HepG2 (cell line): Measurements from ENCODE around the gene APC2. TPM values are rescaled to one million over a fixed set of nuclear protein-coding genes. Genes with fewer than 3 reads are reported as not detected.

Experiments used
- BCL6 ChIP-seq: IDR thresholded peaks from 2 replicates; pipeline ENCODE4 v1.6.1; 2016; ENCODE audit warnings: missing genetic modification reagents, missing compliant biosample characterization
- CBX1 ChIP-seq: IDR thresholded peaks from one replicate; pipeline ENCODE4 v1.6.1; 2016; ENCODE audit warnings: antibody characterized with exemption, low read depth
- NR2F6 ChIP-seq, 2 experiments: IDR thresholded peaks; 2 replicates each; pipeline ENCODE4 v1.6.1; 2016; ENCODE audit warnings: antibody characterized with exemption in 1 of 2, mild to moderate bottlenecking in 1 of 2
- POGZ ChIP-seq: sonication (generic); formaldehyde crosslinking; IDR thresholded peaks from 2 replicates; pipeline ENCODE4 v1.4.0; 2020; ENCODE audit warnings: mild to moderate bottlenecking, missing genetic modification reagents
- PRMT3 ChIP-seq: sonication (generic); formaldehyde crosslinking; IDR thresholded peaks from 2 replicates; pipeline ENCODE4 v1.8.1; 2022; ENCODE audit warnings: low read depth, mild to moderate bottlenecking, moderate library complexity, missing genetic modification reagents, borderline replicate concordance
- RXRA ChIP-seq: sonication (generic); formaldehyde crosslinking; IDR thresholded peaks from 2 replicates; pipeline ENCODE4 v1.5.1; 2020; ENCODE audit warnings: missing genetic modification reagents
- SCMH1 ChIP-seq: sonication (generic); formaldehyde crosslinking; IDR thresholded peaks from 2 replicates; pipeline ENCODE4 v1.9.0; 2021; ENCODE audit warnings: missing genetic modification reagents, mild to moderate bottlenecking, borderline replicate concordance
- SRF ChIP-seq: IDR thresholded peaks from 2 replicates; pipeline ENCODE4 v1.6.1; 2011; ENCODE audit warnings: mild to moderate bottlenecking, low read depth, low read length, moderate library complexity
- ZNF224 ChIP-seq: sonication (generic); formaldehyde crosslinking; IDR thresholded peaks from 2 replicates; pipeline ENCODE4 v1.5.0; 2020; ENCODE audit warnings: mild to moderate bottlenecking, missing genetic modification reagents
- ZNF441 ChIP-seq: sonication (generic); formaldehyde crosslinking; IDR thresholded peaks from 2 replicates; pipeline ENCODE4 v1.7.0; 2021; ENCODE audit warnings: missing genetic modification reagents, borderline replicate concordance
- ZNF552 ChIP-seq: sonication (generic); formaldehyde crosslinking; IDR thresholded peaks from 2 replicates; pipeline ENCODE4 v1.9.0; 2022; ENCODE audit warnings: missing genetic modification reagents, mild to moderate bottlenecking, borderline replicate concordance
- ZNF572 ChIP-seq: sonication (generic); formaldehyde crosslinking; IDR thresholded peaks from 2 replicates; pipeline ENCODE4 v1.5.1; 2020; ENCODE audit warnings: mild to moderate bottlenecking, missing genetic modification reagents
- ZNF629 ChIP-seq: sonication (generic); formaldehyde crosslinking; conservative IDR thresholded peaks from 2 replicates; pipeline ENCODE4 v1.5.0; 2020; ENCODE audit warnings: missing genetic modification reagents
- polyA plus RNA-seq, 8 experiments: library from polyadenylated mRNA; depleted of rRNA in 3 of 8; stranded (reverse) in 7 of 8; unstranded in 1 of 8; fragments of >200 nt; fragmentation: Illumina TruSeq in 4 of 8; extraction: Trizol in 4 of 8; gene quantifications; 2 replicates each; pipeline versions ENCODE4 v1.2.1 to v1.2.3, GENCODE V29; 2011 to 2016; ENCODE audit warnings: low read depth in 4 of 8, missing spikeins in 1 of 8, mixed read lengths in 1 of 8; ENCODE audit not compliant: insufficient read depth in 1 of 8
- total RNA-seq, 5 experiments: library from RNA; depleted of rRNA; stranded (reverse); fragments of >200 nt; fragmentation: Illumina TruSeq; extraction: Trizol; gene quantifications; 2 replicates each; pipeline ENCODE4 v1.2.3, GENCODE V29; 2016; ENCODE audit warnings: low read depth in 1 of 5
- TF ChIP-seq, protein P1 (sequence below): sonication (generic); formaldehyde crosslinking; IDR thresholded peaks from 2 replicates; pipeline ENCODE4 v1.4.0; 2020; ENCODE audit warnings: missing genetic modification reagents
- TF ChIP-seq, protein P2 (sequence below): sonication (generic); formaldehyde crosslinking; IDR thresholded peaks from 2 replicates; pipeline ENCODE4 v1.5.0; 2020; ENCODE audit warnings: missing genetic modification reagents
- TF ChIP-seq, protein P3 (sequence below): sonication (generic); formaldehyde crosslinking; IDR thresholded peaks from 2 replicates; pipeline ENCODE4 v1.4.0; 2020; ENCODE audit warnings: low read depth, mild to moderate bottlenecking, missing genetic modification reagents
- TF ChIP-seq, protein P4 (sequence below): IDR thresholded peaks from 2 replicates; pipeline ENCODE4 v1.6.1; 2016; ENCODE audit warnings: control low read depth
- TF ChIP-seq, protein P5 (sequence below): sonication (generic); formaldehyde crosslinking; IDR thresholded peaks from 2 replicates; pipeline ENCODE4 v1.9.0; 2021; ENCODE audit warnings: missing genetic modification reagents, borderline replicate concordance

Gene APC2
- total and polyA plus RNA-seq, 2 of the 13 experiments (the other 11 are each of a cell fraction or from before 2014, with no cell fraction given): 0.08 to 0.22 TPM

DNA sequence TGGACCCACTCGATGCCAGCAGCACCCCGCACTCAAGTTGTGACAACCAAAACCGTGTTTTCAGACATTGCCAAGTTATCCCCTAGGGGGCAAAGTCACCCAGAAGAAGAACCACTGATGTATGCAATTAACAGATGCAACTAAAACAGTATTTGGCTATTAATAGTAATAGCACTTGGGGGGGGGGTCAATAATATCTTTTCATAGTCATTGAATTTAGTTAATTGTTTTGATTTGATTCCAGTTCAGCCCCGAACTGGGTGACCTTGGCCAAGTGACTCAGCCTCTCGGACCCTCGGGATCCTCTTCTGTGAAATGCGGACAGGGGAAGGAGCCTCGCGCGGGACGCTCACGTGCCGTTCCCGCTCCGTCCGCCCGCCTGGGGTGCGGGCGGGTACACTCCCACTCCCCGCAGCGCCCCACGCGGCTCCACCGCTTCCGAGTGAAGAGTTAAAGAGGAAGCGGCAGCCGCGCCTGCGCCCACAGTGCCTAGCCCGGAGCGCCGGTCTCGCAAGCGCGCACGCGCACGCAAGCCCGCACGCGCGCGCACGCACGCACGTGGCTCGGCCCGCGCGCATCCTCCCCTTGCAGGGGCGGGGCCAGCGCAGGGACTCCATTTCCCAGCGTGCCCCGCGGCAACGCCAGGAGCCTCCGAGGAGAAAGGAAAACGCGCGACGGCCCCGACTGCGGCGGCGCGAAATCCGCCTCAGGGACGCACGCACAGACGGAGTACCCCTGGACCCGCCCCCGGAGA lies 43.0 kb upstream of the APC2 start (continued):
- TF ChIP-seq, protein P1, sequence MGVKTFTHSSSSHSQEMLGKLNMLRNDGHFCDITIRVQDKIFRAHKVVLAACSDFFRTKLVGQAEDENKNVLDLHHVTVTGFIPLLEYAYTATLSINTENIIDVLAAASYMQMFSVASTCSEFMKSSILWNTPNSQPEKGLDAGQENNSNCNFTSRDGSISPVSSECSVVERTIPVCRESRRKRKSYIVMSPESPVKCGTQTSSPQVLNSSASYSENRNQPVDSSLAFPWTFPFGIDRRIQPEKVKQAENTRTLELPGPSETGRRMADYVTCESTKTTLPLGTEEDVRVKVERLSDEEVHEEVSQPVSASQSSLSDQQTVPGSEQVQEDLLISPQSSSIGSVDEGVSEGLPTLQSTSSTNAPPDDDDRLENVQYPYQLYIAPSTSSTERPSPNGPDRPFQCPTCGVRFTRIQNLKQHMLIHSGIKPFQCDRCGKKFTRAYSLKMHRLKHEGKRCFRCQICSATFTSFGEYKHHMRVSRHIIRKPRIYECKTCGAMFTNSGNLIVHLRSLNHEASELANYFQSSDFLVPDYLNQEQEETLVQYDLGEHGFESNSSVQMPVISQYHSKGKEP (CRISPR knock-in tag): no peak
- TF ChIP-seq SCMH1 (CRISPR knock-in tag) (no peak), NR2F6 (IDR thresholded peaks at IDR 0.05) (no peak), NR2F6 (CRISPR knock-in tag; IDR thresholded peaks at IDR 0.05) (no peak; the same call in 1 of the 2 replicates), ZNF629 (no peak; the same call in 1 of the 2 replicates), ZNF552 (CRISPR knock-in tag) (no peak), ZNF224 (no peak), RXRA (CRISPR knock-in tag) (no peak), ZNF572 (CRISPR knock-in tag) (no peak), SRF (no peak), CBX1 (no peak), ZNF441 (peak; percentile 89), POGZ (CRISPR knock-in tag) (no peak), PRMT3 (no peak), BCL6 (CRISPR knock-in tag) (no peak)
- TF ChIP-seq, protein P2, sequence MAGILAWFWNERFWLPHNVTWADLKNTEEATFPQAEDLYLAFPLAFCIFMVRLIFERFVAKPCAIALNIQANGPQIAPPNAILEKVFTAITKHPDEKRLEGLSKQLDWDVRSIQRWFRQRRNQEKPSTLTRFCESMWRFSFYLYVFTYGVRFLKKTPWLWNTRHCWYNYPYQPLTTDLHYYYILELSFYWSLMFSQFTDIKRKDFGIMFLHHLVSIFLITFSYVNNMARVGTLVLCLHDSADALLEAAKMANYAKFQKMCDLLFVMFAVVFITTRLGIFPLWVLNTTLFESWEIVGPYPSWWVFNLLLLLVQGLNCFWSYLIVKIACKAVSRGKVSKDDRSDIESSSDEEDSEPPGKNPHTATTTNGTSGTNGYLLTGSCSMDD (CRISPR knock-in tag): no peak
- TF ChIP-seq, protein P3, sequence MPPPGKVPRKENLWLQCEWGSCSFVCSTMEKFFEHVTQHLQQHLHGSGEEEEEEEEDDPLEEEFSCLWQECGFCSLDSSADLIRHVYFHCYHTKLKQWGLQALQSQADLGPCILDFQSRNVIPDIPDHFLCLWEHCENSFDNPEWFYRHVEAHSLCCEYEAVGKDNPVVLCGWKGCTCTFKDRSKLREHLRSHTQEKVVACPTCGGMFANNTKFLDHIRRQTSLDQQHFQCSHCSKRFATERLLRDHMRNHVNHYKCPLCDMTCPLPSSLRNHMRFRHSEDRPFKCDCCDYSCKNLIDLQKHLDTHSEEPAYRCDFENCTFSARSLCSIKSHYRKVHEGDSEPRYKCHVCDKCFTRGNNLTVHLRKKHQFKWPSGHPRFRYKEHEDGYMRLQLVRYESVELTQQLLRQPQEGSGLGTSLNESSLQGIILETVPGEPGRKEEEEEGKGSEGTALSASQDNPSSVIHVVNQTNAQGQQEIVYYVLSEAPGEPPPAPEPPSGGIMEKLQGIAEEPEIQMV (CRISPR knock-in tag): peak; percentile 72; the same call in 1 of the 2 replicates
- TF ChIP-seq, protein P4, sequence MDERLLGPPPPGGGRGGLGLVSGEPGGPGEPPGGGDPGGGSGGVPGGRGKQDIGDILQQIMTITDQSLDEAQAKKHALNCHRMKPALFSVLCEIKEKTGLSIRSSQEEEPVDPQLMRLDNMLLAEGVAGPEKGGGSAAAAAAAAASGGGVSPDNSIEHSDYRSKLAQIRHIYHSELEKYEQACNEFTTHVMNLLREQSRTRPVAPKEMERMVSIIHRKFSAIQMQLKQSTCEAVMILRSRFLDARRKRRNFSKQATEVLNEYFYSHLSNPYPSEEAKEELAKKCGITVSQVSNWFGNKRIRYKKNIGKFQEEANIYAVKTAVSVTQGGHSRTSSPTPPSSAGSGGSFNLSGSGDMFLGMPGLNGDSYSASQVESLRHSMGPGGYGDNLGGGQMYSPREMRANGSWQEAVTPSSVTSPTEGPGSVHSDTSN (CRISPR knock-in tag): no peak
- TF ChIP-seq, protein P5, sequence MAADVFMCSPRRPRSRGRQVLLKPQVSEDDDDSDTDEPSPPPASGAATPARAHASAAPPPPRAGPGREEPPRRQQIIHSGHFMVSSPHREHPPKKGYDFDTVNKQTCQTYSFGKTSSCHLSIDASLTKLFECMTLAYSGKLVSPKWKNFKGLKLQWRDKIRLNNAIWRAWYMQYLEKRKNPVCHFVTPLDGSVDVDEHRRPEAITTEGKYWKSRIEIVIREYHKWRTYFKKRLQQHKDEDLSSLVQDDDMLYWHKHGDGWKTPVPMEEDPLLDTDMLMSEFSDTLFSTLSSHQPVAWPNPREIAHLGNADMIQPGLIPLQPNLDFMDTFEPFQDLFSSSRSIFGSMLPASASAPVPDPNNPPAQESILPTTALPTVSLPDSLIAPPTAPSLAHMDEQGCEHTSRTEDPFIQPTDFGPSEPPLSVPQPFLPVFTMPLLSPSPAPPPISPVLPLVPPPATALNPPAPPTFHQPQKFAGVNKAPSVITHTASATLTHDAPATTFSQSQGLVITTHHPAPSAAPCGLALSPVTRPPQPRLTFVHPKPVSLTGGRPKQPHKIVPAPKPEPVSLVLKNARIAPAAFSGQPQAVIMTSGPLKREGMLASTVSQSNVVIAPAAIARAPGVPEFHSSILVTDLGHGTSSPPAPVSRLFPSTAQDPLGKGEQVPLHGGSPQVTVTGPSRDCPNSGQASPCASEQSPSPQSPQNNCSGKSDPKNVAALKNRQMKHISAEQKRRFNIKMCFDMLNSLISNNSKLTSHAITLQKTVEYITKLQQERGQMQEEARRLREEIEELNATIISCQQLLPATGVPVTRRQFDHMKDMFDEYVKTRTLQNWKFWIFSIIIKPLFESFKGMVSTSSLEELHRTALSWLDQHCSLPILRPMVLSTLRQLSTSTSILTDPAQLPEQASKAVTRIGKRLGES (CRISPR knock-in tag): no peak
